ENCODE results near the gene THRB. TPM values are rescaled to one million over a fixed set of nuclear protein-coding genes. Genes with fewer than 3 reads are reported as not detected.

The THRB gene
- total RNA-seq, 1 experiment from 2014 or later = 9.7 TPM

DNA sequence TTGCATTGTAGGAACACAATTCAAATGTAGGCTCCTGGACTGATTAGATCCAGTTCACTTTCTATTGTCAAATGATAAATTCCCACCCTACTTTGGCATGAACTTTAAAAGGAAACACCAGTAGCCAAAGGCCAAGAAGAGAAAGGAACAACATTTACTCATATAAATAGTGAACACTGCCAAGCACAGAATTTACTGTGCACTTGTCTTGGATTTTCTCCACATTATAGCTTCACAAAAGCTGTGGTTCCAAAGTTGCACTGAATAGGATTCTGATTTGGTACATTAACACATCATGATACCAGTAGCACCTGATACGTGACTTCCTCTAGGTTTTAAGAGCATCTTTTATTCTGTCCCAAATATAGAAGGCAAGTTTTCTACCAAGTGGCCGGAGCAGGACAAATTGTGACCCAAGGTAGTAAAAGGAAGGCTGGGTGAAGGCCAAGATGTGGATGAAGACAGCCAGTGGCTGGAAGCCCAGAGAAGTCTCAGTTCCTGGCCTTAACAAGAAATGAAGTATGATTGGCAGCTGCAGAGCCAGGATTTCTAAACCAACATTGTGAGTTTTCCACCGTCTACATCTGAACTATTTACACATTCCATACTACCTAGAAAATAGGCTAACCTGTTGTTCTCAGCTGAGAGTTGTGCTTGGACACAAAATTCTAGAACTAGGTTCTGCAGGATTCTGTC is 206.7 kb downstream of the THRB start:
- DNase-seq = no peak
- BruUV-seq (replicated peaks) = no TSS peak
- Histone ChIP-seq H3K4me1 (replicated peaks; ENCODE audit: insufficient read depth) (no peaks in the 10 kb centered on the region), H3K27ac (no peak overlapping the region), H3K9me3 (ENCODE audit: insufficient read depth, low read depth) (no peaks in the 10 kb centered on the region), H3K27me3 (ENCODE audit: insufficient read depth, low read depth) (no peaks in the 10 kb centered on the region), H2AFZ (no peak overlapping the region), H4K20me1 (ENCODE audit: insufficient read depth) (no peaks in the 10 kb centered on the region), H3K36me3 (ENCODE audit: low read depth) (no peaks in the 10 kb centered on the region), H3K79me2 (ENCODE audit: low read depth) (no peaks in the 10 kb centered on the region), H3F3A (ENCODE audit: insufficient read depth, low read depth) (no peaks in the 10 kb centered on the region), H3K9me2 (ENCODE audit: insufficient read depth) (no peaks in the 10 kb centered on the region), H3K4me2 (no peak overlapping the region), H3K4me3 (no peak overlapping the region)
- TF ChIP-seq, protein P1, sequence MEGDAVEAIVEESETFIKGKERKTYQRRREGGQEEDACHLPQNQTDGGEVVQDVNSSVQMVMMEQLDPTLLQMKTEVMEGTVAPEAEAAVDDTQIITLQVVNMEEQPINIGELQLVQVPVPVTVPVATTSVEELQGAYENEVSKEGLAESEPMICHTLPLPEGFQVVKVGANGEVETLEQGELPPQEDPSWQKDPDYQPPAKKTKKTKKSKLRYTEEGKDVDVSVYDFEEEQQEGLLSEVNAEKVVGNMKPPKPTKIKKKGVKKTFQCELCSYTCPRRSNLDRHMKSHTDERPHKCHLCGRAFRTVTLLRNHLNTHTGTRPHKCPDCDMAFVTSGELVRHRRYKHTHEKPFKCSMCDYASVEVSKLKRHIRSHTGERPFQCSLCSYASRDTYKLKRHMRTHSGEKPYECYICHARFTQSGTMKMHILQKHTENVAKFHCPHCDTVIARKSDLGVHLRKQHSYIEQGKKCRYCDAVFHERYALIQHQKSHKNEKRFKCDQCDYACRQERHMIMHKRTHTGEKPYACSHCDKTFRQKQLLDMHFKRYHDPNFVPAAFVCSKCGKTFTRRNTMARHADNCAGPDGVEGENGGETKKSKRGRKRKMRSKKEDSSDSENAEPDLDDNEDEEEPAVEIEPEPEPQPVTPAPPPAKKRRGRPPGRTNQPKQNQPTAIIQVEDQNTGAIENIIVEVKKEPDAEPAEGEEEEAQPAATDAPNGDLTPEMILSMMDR (conservative IDR thresholded peaks at IDR 0.05) = no peak
- no peak for TF ChIP-seq EZH2 (IDR thresholded peaks at IDR 0.05; ENCODE audit: low read depth)
- ChIA-PET POLR2A (ENCODE audit: unreplicated experiment) (no interaction called here), CTCF (interaction anchor here (0.6 kb wide), 1 partner anchor 51 kb away, joined by 3 read pairs; no protein-coding TSS in a partner anchor)
- intact Hi-C loops (cut with micrococcal nuclease; ENCODE audit: unreplicated experiment) = no loop called here

DNA sequence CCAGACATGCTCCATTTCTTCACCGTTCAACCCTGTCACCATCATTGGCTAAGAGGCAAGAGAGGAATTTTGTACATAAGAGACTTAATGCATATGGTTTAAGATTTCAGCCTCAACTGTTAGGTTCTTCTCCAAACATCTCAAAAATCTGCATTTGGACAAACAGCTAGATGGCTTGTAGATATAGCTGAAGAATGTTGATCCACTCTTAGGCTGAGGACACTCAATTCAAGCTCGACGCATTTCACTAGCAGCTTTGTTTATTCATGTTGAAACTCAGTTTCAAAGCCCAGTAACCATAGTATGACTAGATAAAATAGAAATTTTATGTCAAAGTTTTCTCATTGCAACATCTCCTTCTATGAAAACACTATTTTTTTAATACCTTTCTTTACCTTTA is 208.2 kb downstream of the THRB start:
- Histone ChIP-seq H3K27ac (no peak overlapping the region), H4K20me1 (ENCODE audit: insufficient read depth) (no peaks in the 10 kb centered on the region), H3K4me3 (no peak overlapping the region), H3K4me2 (no peak overlapping the region), H2AFZ (no peak overlapping the region), H3K9me2 (ENCODE audit: insufficient read depth) (no peaks in the 10 kb centered on the region), H3K4me1 (replicated peaks; ENCODE audit: insufficient read depth) (no peaks in the 10 kb centered on the region), H3K27me3 (ENCODE audit: insufficient read depth, low read depth) (no peaks in the 10 kb centered on the region), H3F3A (ENCODE audit: insufficient read depth, low read depth) (no peaks in the 10 kb centered on the region), H3K79me2 (ENCODE audit: low read depth) (no peaks in the 10 kb centered on the region), H3K9me3 (ENCODE audit: insufficient read depth, low read depth) (no peaks in the 10 kb centered on the region), H3K36me3 (ENCODE audit: low read depth) (no peaks in the 10 kb centered on the region)
- CTCF ChIA-PET = no interaction called here
- POLR2A ChIA-PET (ENCODE audit: unreplicated experiment) = interaction anchor here (0.6 kb wide), 1 partner anchor 74 kb away, joined by 20 read pairs; no protein-coding TSS in a partner anchor
- TF ChIP-seq EZH2 (IDR thresholded peaks at IDR 0.05; ENCODE audit: low read depth) = no peak
- TF ChIP-seq, protein P1 (conservative IDR thresholded peaks at IDR 0.05) = no peak
- intact Hi-C loops (cut with micrococcal nuclease; ENCODE audit: unreplicated experiment) = no loop called here
- DNase-seq = no peak
- no TSS peak for BruUV-seq (replicated peaks)

DNA sequence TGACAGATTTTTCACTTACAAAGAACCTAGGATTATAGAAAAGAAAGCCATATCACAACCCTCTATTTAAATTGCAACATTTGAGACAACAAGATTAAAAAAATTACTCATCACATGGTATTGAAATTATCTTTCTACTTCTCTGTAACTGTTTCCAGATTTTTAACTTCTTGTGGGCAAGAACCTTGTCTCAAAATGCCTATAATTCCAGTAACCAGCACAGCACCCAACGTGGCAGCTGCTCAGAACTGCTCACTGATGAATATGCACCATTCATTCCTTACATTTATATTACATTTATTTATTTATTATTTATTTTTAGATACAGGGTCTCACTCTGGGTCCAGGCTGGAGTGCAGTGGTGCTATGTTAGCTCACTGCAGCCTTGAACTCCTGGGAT is 216.1 kb downstream of the THRB start:
- Histone ChIP-seq H3K36me3 (ENCODE audit: low read depth) (0 out of 2 replicates have a peak, but pooled peaks cover 3% of the 10 kb centered on the region), H3K9me3 (ENCODE audit: insufficient read depth, low read depth) (no peaks in the 10 kb centered on the region), H3K4me2 (no peak overlapping the region), H3K4me1 (replicated peaks; ENCODE audit: insufficient read depth) (peaks cover 14% of the 10 kb centered on the region), H3K79me2 (ENCODE audit: low read depth) (no peaks in the 10 kb centered on the region), H3K9me2 (ENCODE audit: insufficient read depth) (no peaks in the 10 kb centered on the region), H2AFZ (no peak overlapping the region), H3K27ac (no peak overlapping the region), H3K4me3 (no peak overlapping the region), H4K20me1 (ENCODE audit: insufficient read depth) (no peaks in the 10 kb centered on the region), H3K27me3 (ENCODE audit: insufficient read depth, low read depth) (no peaks in the 10 kb centered on the region), H3F3A (ENCODE audit: insufficient read depth, low read depth) (0 out of 2 replicates have a peak, but pooled peaks cover 5% of the 10 kb centered on the region)
- no TSS peak for BruUV-seq (replicated peaks)
- POLR2A ChIA-PET (ENCODE audit: unreplicated experiment) = no interaction called here
- CTCF ChIA-PET = no interaction called here
- DNase-seq = no peak
- no peak for TF ChIP-seq EZH2 (IDR thresholded peaks at IDR 0.05; ENCODE audit: low read depth)
- TF ChIP-seq, protein P1 (conservative IDR thresholded peaks at IDR 0.05) = no peak
- intact Hi-C loops (cut with micrococcal nuclease; ENCODE audit: unreplicated experiment) = no loop called here
